GM19455 (cell line): Measurements from ENCODE around the gene C22orf42.
"Not testable (repeated sequence)": the region's sequence is repeated elsewhere in the genome, so short reads cannot be mapped to it uniquely, and the experiment has no call there.

Experiments
- ATAC-seq: cut with Tn5 transposase; IDR thresholded peaks from one replicate; pipeline ENCODE4 v1.9.1; 2021; ENCODE audit not compliant: unreplicated experiment

The C22orf42 gene

DNA sequence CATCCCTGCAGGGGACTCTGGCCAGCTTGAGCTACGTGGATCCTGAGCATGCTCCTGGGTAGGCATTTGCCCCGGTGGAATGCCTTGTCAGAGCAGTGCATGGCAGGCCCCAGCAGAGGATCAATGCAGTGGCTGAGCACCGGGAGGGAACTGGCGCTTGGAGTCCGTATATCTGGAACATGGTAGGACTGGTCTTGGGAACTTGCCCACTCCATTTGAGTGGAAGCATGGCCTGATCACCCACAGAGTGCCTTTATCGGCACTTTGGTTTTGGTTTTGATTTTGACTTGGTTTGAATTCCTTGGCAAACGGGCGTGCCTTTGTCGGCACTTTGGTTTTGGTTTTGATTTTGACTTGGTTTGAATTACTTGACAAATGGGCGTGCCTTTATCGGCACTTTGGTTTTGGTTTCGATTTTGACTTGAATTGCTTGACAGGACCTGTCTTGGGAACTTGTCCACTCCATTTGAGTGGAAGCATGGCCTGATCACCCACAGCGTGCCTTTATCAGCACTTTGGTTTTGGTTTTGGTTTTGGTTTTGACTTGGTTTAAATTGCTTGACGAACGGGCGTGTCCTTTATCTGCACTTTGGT lies 21.3 kb downstream of the C22orf42 start:
- not testable (repeated sequence) for ATAC-seq

DNA sequence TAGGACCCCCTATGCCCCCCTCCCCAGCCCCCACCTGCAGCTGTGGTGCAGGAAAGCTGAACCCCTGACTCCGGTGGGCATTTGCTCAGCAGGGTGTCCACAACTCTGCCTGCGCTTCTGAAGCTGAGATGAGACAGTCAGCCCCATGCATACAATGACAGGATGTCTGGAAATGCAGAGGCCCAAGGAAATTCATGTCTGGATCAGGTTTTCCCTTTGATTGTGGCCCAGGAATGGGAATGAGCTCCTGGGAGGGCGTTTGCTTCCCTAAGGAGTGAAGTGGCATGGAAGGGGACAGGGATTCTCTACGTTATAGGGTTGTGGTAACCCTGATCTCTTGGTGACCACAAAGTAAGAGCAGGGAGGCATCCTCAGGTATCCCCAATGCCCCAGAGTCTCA lies 22.2 kb downstream of the C22orf42 start:
- ATAC-seq = not testable (repeated sequence)

DNA sequence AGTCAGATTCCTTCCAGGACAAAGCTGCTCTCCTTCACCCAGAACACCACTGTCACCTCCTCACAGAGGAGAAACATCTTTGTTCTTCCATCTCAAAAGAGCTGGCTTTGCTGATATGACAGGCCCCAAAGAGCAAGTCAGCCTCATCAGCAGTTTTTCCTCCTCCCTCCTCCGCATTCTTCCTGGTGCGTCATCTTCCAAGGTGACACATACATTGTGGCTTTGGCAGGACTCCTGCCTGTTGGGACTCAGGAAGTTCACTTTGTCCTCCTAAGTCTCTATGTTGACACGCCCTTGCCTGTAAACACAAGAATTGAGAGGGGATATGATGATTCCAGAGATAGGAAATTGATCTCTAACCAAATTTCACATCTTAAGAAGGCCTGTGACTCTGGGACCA lies 23.1 kb downstream of the C22orf42 start:
- not testable (repeated sequence) for ATAC-seq

DNA sequence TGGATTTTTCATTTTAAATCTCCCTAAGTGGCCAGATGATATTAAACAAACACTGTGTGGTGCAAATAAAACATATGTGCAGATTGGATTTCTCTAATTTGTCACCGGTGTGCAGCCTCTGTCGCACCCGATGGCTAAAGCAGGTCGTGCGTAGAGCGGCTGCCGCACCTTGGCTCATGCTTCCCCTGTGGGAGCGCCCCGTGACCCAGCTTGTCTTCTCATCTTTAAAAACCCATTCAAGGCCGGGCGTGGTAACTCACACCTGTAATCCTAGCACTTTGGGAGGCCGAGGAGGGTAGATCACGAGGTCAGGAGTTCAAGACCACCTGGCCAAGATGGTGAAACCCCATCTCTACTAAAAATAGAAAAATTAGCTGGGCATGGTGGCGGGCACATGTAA lies 24.3 kb downstream of the C22orf42 start:
- ATAC-seq = not testable (repeated sequence)

DNA sequence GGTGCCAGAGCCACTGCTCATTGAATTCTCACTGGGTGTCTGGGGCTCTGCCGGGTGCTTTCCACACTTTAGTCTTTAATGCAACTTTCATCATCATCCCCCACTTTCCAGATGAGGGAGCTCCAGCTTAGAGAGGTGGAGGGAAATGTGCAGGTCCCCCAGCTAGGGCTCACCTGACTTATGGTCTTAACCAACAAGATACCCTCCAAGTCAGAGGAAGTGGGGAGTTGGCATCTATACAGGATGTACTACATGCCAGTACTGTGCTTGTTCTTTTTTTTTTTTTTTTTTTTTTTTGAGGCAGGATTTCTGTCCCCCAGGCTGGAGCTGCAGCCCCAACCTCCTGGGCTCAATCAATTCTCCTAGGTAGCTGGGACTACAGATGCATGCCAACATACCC lies 26.3 kb downstream of the C22orf42 start:
- no peak for ATAC-seq

DNA sequence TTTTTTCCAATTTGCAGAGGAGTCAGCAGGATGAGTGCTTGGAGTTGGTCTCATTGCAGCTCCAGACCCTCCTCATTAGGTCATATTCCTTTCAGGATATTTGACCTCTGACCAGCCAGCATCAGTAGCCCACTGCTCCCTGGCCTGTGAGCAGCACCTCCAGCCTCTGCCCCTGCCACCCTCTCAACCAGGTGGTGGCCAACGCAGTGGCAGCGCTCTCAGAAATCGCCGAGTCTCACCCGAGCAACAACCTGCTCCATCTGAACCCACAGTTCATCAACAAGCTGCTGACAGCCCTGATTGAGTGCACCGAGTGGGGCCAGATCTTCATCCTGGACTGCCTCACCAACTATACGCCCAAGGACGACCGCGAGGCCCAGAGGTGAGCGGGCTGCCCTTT lies 27.0 kb downstream of the C22orf42 start:
- ATAC-seq = no peak

DNA sequence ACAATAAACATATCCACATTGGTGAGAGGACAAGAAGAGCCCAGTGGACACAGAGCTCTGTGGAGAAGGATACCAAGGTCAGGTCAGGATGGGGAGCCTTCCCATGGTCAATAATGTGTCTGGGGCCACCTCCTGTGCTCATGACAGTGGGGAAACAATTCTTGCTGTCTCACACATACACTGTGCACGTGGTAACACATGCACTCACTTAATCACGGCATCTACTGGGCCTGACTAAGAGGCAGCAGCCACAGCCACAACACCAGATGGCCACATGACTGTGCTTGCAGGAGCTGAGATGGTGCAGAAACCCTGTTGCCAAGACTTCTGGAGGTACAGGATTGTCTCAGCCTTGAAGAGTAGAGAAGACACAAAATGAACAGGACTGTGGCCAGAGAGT lies 28.6 kb downstream of the C22orf42 start:
- no peak for ATAC-seq

DNA sequence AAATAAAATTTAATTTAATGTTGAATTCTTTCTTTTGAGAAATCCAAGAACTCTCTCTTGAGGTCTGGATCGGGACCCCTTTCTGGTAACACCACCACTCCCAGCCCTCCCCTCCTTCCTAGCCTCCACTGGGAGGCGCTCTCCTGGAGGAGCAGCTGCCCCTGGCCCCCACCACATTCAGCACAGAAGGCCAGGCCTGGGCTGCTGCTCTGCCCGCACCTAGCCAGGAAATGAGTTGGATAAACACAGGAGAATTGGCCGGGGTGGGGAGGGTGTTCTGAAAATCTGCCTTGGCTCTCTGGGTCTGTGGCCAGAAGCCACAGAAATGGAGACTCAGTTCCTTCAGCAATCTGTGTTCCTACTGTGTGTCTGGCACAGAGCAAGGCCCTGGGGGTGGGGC lies 31.2 kb downstream of the C22orf42 start:
- ATAC-seq = no peak

DNA sequence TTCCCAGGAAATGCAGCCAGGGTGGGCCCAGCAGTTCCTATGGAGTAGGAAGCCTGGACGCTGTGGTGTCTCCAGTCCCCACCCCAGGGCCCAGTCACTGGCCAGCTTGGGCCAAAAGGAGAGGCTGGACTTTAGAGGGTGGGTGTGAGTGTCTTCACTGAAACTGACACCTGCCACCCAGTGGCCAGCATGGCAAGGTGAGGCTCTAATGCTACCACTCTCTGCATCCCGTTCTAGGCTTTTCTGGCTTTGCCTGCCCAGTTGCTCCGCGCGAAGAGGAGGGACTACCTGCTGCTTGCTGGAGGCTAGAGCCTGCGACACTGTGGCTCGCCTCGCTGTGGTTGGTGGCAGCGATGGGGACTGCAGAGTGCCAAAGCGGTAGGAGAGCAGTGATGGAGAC lies 35.4 kb downstream of the C22orf42 start:
- no peak for ATAC-seq

DNA sequence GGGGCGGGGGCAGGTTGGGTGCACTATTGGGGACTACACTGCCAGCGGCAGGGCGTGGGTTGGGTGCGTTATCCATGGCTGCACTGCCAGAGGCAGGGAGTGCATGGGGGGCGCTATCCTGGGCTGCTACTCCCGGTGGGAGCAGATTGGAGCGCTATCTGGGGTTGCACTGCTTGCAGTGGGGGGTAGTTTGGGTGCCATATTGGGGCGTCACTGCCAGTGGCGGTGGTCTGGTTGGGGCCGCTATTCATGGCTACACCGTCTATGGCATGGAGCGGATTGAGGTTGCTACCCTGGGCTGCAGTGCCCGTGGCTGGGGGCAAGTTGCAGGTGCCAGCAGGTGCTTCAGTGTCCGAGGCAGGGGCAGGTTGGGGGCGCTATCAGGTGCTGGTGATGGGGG lies 36.2 kb downstream of the C22orf42 start:
- ATAC-seq = no peak

DNA sequence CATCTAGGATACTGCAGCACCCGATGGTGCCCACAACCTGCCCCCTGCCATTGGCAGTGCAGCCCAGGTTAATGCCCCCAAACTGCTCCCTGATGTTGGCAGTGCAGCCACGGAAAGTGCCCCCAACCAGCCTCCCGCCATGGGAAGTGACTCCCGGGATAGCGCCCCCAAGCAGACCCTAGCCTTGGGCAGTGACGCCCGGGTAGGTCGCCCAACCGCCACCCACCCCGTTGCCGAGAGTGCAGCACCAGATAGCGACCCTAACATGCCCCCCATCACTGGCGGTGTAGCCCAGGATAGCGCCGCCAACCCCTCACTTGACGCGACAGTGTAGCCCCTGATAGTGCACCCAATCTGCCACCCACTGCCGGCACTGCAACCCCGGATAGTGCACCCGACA lies 38.5 kb downstream of the C22orf42 start:
- ATAC-seq = no peak

DNA sequence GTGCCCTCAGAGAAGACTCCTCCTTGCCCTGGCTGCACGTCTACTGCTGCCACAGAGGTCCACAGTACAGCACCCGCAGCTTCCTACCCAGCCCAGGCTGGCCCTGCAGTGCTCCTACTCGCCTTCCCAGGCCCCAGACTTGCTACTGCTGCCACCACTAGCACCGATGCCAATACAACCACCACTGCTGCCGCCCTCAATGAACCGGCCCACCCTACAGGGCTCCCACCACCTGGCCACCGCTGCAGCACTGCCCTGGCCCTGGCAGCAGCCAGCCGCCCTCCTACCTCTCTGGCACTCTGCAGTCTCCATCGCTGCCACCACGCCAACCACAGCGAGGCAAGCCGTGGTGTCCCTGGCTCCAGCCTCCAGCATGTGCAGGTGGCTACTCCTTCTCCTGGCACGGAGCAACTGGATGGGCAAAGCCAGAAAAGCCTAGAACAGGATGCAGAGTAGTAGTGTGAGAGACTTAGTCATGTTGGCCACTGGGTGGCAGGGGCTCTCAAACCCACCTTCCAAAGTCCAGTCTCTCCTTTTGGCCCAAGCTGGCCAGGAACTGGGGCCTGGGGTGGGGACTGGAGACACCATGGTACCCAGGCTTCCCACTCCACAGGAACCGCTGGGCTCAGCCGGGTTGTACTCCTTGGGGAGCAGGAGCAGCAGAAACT lies 39.4 kb downstream of the C22orf42 start:
- ATAC-seq = no peak

DNA sequence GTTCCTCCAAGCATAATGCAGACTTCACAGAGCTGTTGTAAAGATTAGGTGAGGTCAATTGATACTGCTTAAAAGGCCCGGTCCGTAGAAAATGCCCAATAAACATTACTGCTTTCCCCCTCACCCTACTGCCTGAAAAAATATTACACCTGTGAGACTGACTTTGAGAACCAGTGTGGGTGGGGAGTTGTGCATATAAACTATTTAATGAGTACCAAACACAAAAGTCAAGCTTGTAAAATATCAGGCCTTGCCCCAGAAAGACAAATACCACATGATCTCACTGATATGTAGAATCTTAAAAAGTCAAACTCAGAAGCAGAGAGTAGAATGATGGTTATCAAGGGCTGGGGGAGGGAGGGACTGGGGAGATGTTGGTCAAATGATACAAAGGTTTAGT lies 46.7 kb downstream of the C22orf42 start:
- ATAC-seq = no peak

DNA sequence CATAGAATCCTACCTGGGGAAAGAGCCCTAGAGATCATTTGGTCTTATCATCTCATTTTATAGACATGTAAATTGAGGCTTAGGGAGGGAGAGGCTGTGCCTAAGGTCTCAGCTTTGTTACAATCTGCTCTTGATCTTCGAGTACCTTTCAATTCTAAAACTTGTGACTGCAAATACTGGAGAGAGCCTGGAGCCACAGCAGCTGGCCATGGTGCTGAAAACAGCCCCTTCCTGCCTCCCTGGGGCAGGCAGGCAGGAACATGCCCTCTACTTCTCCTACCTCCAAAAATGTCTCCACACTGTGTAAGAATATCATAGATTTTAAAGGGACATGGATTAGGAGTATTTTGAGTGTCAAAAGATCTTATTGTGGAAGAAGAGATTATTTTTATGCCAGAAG lies 52.2 kb downstream of the C22orf42 start:
- no peak for ATAC-seq

DNA sequence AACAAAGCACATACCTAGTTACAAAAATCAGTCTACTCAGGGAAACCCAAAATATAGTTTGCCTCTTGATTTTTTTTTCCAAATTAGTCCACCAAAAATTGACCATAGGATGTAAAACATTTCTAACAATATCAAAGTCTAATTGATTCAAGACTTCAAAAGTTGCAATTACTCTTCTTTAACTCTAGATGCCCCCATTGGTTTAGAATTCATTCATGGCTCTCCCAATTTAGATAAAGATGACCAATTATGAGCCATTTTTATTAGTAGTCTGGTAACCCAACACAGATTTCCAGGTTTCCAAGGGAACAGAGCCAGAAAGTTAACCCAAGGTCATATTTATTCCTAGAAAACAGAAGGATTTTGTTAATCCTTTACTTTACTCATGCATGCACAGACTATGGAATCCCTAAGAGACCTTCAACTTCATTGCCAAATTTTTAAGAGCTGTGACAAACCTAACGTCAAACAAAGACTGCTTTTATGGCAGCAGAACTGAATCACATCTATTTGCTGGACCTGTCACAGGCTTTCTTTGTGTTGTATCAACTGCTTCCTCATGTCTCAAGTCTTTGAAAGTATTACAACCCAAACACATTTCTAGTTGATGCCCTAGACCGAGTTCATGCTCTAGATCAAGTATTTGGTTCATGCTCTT lies 55.3 kb downstream of the C22orf42 start:
- no peak for ATAC-seq

DNA sequence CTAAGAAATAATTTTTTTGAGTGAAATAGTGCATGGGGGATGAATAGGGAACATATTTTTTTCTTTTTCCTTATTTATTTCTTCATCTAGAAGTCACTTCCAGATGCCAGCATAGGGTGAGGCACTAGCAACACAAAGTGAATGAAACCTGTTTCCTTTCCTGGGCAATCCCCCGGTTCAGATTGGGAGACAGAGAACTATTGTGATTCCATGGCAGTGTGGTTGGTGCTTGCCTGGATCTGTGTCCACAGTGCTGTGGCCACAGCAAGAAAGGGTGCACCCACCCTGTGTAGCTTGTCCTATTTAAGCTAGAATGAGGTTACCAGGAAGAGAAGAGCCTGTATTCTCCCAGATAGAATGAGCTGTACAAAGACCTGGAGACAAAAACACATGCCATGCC lies 58.4 kb downstream of the C22orf42 start:
- no peak for ATAC-seq
